Mucosa of stomach (tissue), 1 donor: ENCODE data around the gene FAM170B.

Experiments
- H3K27me3 ChIP-seq: one replicate; pipeline ENCODE4 v1.7.0; 2013; ENCODE audit warnings: mild to moderate bottlenecking, low read length; ENCODE audit not compliant: control insufficient read depth, insufficient read depth
- H3K36me3 ChIP-seq: one replicate; pipeline ENCODE4 v1.7.0; 2013; ENCODE audit warnings: low read length; ENCODE audit not compliant: control insufficient read depth, insufficient read depth
- H3K4me1 ChIP-seq: one replicate; pipeline ENCODE4 v1.7.0; 2013; ENCODE audit warnings: mild to moderate bottlenecking, low read length; ENCODE audit not compliant: control insufficient read depth, insufficient read depth
- H3K4me3 ChIP-seq: one replicate; pipeline ENCODE4 v1.7.0; 2013; ENCODE audit warnings: low read length
- H3K9ac ChIP-seq: one replicate; pipeline ENCODE4 v1.7.0; 2013; ENCODE audit warnings: mild to moderate bottlenecking, low read length, moderate library complexity
- H3K9me3 ChIP-seq: one replicate; pipeline ENCODE4 v1.7.0; 2013; ENCODE audit warnings: mild to moderate bottlenecking, low read length, moderate library complexity; ENCODE audit not compliant: control insufficient read depth
- donor health status: Pancreatic carcinoma.

The FAM170B gene

DNA sequence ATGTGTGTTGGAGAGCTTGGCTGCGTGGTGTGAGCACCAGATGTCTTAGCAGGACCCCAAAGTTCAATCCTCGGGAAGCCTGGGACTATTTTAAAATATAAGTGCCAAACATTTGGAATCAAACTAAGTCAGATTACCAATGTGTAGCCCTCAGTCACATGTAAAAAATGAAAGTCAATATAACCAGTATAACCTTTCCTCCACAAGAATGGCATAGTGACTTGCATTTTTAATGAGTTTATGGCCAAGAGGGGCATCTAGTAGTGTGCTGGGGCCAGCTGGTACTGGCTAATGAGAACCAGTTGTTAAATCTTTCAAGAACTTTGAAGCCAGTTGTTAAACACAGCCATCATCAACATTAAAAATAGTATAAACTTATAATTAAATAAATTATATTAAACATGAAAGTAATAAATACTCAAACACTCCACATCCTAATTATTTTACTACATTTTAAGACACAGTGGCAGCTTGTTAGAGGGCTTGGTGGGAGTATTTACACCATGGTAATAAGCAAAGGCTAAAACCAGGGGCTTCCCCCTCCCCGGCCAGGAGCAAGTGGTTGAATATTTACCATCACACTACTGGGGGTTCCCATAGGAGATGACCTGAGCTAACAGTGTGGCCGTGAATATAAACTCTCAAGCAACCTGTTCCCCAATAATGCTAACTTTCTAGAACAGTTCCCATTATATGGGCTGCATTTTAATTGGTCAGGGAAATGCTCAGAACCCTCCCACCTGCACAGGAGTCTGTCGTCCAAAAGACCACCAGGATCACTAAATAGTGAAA, 7.9 kb upstream of the FAM170B start:
- Histone ChIP-seq H3K4me3 (no peak overlapping the region), H3K9ac (no peak overlapping the region), H3K9me3 (no peaks in the 10 kb centered on the region), H3K27me3 (no peaks in the 10 kb centered on the region), H3K36me3 (no peaks in the 10 kb centered on the region), H3K4me1 (no peaks in the 10 kb centered on the region)

DNA sequence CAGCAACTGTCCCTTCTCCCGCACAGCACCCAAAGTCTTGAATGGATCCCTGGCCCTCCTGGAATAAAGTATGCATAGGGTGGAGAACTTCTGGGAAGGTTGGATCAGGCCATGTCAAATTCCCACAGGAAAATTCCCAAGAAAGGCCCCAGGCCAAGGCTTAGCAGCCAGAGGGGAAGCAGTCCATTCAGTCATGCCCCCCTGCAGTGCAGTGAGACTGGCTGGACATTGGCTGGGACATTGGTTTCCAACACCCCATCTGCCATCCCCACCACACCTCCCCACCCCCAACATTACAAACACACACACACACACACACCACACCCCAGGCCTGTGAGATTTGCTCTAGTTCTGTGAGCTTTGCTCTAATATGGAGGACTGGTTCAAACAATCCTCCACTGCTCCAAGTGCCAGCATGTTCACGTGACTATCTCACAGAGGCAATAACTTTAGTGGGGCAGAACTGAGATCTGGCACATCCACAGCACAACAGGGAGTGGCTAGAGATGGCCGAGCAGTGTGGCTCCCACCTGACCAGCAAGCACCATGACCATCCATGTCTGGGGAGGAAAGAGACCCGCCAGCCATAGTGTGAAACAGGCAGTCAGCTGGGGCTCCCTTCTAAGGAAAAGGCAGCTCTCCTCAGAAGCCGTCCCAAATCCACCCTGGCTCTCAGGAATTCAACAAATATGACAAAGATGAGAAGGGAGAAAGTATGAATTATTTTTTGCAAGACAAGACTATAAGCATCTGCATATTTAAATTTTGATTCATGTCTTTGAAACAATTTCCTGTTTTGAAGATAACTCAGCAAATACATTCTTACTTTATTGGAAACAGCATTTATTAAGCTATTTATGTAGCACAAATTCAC, 6.7 kb upstream of the FAM170B start:
- Histone ChIP-seq H3K9me3 (no peaks in the 10 kb centered on the region), H3K4me3 (no peak overlapping the region), H3K36me3 (no peaks in the 10 kb centered on the region), H3K27me3 (no peaks in the 10 kb centered on the region), H3K4me1 (no peaks in the 10 kb centered on the region), H3K9ac (no peak overlapping the region)

DNA sequence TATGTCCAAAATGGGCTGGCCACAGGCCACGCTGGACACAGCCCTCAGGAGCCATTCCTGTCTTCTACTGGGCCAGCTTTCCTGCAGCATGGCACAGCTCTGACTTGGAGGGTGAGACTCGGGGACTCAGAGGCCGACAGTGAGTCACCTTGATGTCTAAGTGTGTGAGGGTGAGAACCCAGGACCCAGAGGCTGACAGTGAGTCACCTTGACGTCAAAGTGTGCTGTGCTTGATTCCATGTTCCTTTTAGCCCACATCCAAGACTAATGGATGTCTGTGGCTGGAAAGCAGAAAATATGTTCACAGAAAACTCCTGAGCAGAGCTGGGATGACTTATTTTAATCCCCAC, 6.0 kb upstream of the FAM170B start:
- no peak overlapping the region for H3K9ac ChIP-seq
- no peak overlapping the region for H3K4me3 ChIP-seq
- no peaks in the 10 kb centered on the region for H3K9me3 ChIP-seq
- H3K36me3 ChIP-seq, result no peaks in the 10 kb centered on the region
- no peaks in the 10 kb centered on the region for H3K4me1 ChIP-seq
- no peaks in the 10 kb centered on the region for H3K27me3 ChIP-seq

DNA sequence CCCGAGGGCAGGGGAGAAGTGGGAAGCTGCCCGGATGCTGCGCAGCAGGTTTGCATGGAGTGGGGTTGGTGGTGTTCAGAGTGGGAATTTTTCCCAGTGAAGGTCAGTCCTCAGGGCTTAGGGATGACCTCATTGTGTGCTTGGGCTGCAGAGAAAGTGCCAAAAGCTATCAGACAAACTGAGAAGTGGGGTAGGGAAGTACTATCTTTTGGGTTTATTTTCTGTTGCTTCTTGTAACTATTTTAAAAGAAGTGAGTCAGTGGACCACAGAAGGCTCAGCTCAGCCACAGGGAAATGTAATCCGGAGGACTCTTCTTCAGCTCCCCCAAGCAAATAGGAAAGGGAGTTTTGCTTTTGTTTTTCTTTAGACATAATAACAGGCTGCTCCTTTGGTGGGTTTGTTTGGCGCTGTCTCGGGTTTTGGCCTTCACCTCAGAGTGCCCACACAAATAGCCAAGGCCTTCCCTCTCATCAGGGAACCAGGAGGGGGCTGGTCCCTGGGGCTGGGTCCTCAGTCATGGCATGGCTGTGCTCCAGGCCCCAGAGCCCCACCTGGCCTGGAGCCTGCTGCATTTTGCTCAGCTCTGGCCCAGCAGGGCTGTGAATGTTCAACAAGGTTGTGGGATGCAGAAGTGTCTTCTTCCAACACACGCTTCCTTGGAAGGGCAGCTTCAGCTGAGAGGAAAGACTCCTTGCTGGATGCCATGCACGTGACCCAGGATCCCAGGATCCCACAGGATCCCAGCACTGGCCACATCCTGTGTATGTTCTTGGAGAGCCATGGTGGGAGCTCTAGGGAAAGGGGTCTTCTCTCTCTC, 5.4 kb upstream of the FAM170B start:
- Histone ChIP-seq H3K27me3 (no peaks in the 10 kb centered on the region), H3K36me3 (no peaks in the 10 kb centered on the region), H3K9ac (no peak overlapping the region)

DNA sequence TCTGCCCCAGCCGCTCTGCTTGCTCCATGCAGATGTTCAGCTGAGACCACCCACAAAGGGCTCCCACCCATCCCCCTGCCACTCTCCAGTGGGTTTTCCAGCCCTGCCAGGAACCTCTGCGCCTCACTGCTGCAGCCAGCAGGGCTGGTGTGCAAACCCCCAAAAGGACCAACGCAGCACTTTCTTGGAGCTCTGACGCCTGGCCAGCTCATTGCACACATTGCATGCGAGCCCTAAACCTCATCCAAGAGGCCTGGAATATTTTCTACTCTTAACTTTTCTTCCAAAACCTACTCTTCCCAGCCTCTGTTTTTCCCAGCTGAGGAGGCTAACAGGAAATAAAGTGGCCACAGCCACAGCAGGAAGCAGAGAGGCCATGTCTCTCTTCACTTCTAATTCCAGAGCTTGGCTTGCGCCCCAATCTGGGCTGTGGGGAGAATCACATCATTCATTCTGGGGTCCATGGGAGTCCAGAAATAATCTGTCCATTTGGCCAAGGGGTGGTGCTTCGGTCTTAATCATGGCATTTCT, 4.6 kb upstream of the FAM170B start:
- H3K9ac ChIP-seq, result no peak overlapping the region
- no peaks in the 10 kb centered on the region for H3K9me3 ChIP-seq
- H3K27me3 ChIP-seq, result no peaks in the 10 kb centered on the region
- H3K4me1 ChIP-seq, result no peaks in the 10 kb centered on the region
- H3K36me3 ChIP-seq, result no peaks in the 10 kb centered on the region
- no peak overlapping the region for H3K4me3 ChIP-seq

More for the DNA sequence above, 5.4 kb upstream of the FAM170B start:
- Histone ChIP-seq H3K4me1 (no peaks in the 10 kb centered on the region), H3K9me3 (no peaks in the 10 kb centered on the region), H3K4me3 (no peak overlapping the region)

DNA sequence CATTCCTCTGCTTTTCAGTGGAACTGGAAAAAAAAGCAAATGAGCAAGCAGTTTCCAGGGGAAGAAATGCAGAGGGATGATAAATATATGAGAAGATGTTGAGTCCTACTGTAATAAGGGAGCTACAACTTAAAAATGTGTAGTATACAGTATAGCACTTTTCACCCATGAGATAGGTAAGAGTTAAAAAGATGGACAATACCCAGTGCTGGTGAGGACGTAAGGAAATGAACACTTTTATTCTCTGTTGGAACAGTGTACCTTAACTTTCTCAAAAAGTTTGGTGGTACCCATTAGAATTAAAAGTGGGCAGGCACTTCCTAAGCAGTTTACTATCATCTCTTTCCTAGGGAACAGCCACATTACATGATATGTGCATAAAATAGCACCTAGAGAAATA, 2.7 kb upstream of the FAM170B start:
- H3K36me3 ChIP-seq, result no peaks in the 10 kb centered on the region
- no peaks in the 10 kb centered on the region for H3K9me3 ChIP-seq
- H3K9ac ChIP-seq, result no peak overlapping the region
- H3K27me3 ChIP-seq, result no peaks in the 10 kb centered on the region
- no peaks in the 10 kb centered on the region for H3K4me1 ChIP-seq
- H3K4me3 ChIP-seq, result no peak overlapping the region

DNA sequence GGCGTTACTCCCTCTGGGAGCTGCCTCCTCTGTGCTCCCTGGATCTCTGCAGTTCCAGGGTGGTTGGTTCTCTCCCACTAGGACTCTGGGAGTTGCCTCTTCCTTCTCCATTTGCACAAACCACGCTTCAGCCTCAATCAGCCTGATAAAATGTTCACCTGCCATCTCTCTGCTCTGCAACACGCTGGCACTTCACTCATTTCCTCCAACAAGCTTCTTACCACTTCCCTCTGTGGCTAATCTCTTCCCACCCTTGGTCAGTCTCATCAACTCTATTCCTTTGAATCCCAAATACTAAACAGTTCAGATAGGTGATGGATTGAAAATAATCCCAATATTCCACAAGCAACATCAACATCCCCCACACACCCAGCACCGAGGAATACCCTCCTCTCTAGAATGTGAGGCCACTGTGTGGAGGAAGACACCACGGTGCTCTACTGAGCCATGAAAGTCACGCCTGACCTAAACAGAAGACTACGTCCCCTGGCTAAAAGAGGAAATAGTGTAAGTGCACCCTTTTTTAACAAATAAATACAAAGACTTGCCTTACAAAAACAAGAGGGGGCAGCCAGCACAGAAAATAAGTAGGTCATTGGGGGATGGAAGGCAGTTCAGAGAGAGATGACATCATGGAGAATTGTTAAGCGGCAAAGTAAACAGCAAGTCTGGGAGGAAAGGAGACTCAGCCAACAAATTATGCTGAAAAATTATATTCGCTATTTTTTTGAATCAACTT, 1.9 kb upstream of the FAM170B start:
- no peaks in the 10 kb centered on the region for H3K4me1 ChIP-seq
- no peaks in the 10 kb centered on the region for H3K36me3 ChIP-seq

DNA sequence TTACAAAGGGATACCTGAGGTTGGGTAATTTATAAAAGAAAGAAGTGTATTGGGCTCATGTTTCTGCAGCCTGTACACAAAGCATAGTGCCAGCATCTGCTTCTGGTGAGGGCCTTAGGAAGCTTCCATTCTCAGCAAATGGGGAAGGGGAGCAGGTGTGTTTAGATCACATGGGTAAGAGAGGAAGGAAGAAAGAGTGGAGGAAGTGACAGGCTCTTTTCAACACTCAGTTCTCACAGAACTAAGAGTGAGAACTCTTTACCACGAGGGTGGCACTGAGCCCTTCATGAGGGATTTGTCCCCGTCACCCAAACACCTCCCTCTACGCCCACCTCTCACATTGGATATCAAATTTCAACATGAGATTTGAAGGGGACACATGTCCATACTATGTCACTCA, 506 bp upstream of the FAM170B start:
- Histone ChIP-seq H3K9ac (no peak overlapping the region), H3K4me3 (no peak overlapping the region), H3K36me3 (no peaks in the 10 kb centered on the region), H3K9me3 (no peaks in the 10 kb centered on the region), H3K27me3 (no peaks in the 10 kb centered on the region), H3K4me1 (no peaks in the 10 kb centered on the region)

More for the DNA sequence above, 1.9 kb upstream of the FAM170B start:
- Histone ChIP-seq H3K9ac (no peak overlapping the region), H3K27me3 (no peaks in the 10 kb centered on the region), H3K9me3 (no peaks in the 10 kb centered on the region), H3K4me3 (no peak overlapping the region)

DNA sequence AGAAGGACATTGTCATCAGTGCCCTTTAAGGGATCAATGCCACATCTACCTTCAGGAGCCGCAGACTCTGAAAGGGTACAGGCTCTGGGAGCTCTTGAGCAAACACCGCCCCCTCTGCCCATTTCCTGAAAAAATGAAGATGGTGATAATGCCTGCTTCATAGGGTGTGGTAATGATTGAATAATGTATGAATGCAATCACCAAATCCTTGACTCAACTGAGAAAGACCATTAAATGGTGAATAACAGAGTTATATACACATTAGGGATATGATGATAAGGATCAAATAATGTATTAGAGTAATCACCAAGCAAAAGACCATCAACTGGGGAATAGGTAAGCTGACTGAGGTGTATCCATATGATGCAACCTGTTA, 1.5 kb downstream of the FAM170B start:
- no peaks in the 10 kb centered on the region for H3K4me1 ChIP-seq
- no peak overlapping the region for H3K9ac ChIP-seq
- no peaks in the 10 kb centered on the region for H3K36me3 ChIP-seq
- H3K27me3 ChIP-seq, result no peaks in the 10 kb centered on the region
- H3K4me3 ChIP-seq, result no peak overlapping the region
- no peaks in the 10 kb centered on the region for H3K9me3 ChIP-seq

DNA sequence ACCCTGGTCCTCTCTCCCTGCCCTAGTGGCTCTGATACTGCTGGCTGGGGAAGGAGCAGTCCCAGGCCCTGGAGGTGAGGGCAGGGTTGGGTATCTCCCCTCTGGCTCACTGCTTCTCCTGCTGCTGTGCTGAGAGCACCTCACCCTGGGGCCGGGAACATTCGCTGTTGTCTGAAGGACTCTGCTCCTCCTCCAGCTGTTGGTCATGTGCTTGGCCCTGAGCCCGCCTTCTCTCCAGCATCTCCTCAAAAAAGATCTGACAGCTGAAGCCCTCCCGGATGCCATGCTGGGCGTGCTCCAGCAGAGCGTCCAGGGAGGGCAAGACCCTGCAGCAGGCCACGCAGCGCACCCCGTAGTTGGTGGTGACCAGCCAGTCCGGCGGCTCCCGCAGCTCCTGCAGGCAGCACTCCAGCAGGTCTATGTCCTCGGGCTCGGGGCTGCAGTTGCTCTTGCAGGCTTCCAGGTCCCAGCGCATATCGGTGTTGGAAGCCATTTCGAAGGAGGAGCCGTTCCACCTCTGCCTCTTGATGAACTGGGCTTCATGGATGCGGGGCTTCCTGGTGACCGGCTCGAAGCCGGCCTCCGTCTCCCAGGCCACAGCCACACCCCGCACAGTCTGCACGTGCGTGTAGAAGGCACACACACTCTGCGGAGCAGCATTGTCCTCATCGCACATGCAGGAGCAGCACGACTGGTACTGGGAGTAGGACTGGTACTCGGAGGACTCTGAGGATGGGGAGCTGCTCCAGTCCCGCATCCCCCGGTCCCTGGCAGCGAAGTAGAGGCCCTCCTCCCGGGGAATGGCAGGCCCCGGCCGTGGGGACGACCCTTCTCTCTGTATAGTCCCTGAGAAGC, 2.1 kb downstream of the FAM170B start:
- no peaks in the 10 kb centered on the region for H3K27me3 ChIP-seq
- H3K4me3 ChIP-seq, result no peak overlapping the region
- no peaks in the 10 kb centered on the region for H3K9me3 ChIP-seq
- no peaks in the 10 kb centered on the region for H3K4me1 ChIP-seq
- H3K9ac ChIP-seq, result no peak overlapping the region
- H3K36me3 ChIP-seq, result no peaks in the 10 kb centered on the region

DNA sequence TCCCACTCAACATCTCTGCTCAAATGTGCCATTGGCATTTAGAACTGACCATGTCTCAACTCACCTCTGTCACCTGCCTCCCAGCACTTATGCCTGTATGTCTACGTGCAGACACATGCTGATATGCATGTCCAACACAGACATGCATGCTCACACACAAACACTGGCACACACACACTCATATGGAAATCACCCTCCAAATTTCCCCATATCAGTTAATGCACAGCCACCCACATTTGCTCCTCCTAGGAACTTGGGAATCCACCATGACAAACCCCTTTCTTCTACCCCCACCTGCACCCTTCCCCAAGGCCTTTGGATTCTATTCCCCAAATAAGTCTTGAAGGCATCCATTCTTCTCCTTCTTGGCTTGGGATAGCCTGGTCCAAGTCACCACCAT, 4.4 kb downstream of the FAM170B start:
- no peaks in the 10 kb centered on the region for H3K9me3 ChIP-seq
- H3K4me3 ChIP-seq, result no peak overlapping the region
- H3K4me1 ChIP-seq, result no peaks in the 10 kb centered on the region
- H3K9ac ChIP-seq, result no peak overlapping the region
- H3K27me3 ChIP-seq, result no peaks in the 10 kb centered on the region
- no peaks in the 10 kb centered on the region for H3K36me3 ChIP-seq
